ENCODE data around the gene NOX4. TPM values are rescaled to one million over a fixed set of nuclear protein-coding genes. Genes with fewer than 3 reads are reported as not detected.

Gene NOX4
- total RNA-seq, 3 donors from 2014 or later, result 5.1 to 19.7 (median 15.4) TPM

GRCh38 chr11:89504270-89504669 lies 13.1 kb upstream of the NOX4 start:
- no peak for TF ChIP-seq POLR2A (IDR thresholded peaks at IDR 0.05)
- Histone ChIP-seq H3K27ac (no peak overlapping the region), H3K4me3 (no peak overlapping the region), H3K9me3 (no peaks in the 10 kb centered on the region), H3K36me3 (no peaks in the 10 kb centered on the region), H3K4me1 (no peaks in the 10 kb centered on the region), H3K27me3 (no peaks in the 10 kb centered on the region)
- no peak for DNase-seq (ENCODE audit: low spot score in 2 of 2)
- intact Hi-C loops (cut with DNase I; ENCODE audit: low total_unique reads), result no loop called here

GRCh38 chr11:89503422-89503821 lies 12.2 kb upstream of the NOX4 start:
- H3K4me1 ChIP-seq, result no peaks in the 10 kb centered on the region
- intact Hi-C loops (cut with DNase I; ENCODE audit: low total_unique reads), result no loop called here

GRCh38 chr11:89502301-89502700 lies 11.1 kb upstream of the NOX4 start:
- Histone ChIP-seq H3K27ac (no peak overlapping the region), H3K27me3 (no peaks in the 10 kb centered on the region), H3K36me3 (no peaks in the 10 kb centered on the region), H3K4me1 (no peaks in the 10 kb centered on the region), H3K9me3 (no peaks in the 10 kb centered on the region), H3K4me3 (no peak overlapping the region)
- intact Hi-C loops (cut with DNase I; ENCODE audit: low total_unique reads), result no loop called here
- no peak for DNase-seq (ENCODE audit: low spot score in 2 of 2)
- TF ChIP-seq POLR2AphosphoS5 (IDR thresholded peaks at IDR 0.05) (no peak), POLR2A (IDR thresholded peaks at IDR 0.05) (no peak), CTCF (IDR thresholded peaks at IDR 0.05) (no peak)

More at GRCh38 chr11:89503422-89503821, 12.2 kb upstream of the NOX4 start:
- Histone ChIP-seq H3K4me3 (no peak overlapping the region), H3K27me3 (no peaks in the 10 kb centered on the region), H3K36me3 (no peaks in the 10 kb centered on the region), H3K9me3 (no peaks in the 10 kb centered on the region), H3K27ac (no peak overlapping the region)
- DNase-seq (ENCODE audit: low spot score in 2 of 2), result no peak
- TF ChIP-seq CTCF (IDR thresholded peaks at IDR 0.05), result no peak
- TF ChIP-seq POLR2AphosphoS5 (IDR thresholded peaks at IDR 0.05), result no peak
- no peak for TF ChIP-seq POLR2A (IDR thresholded peaks at IDR 0.05)

GRCh38 chr11:89500336-89500735 lies 9.2 kb upstream of the NOX4 start:
- intact Hi-C loops (cut with DNase I; ENCODE audit: low total_unique reads), result no loop called here
- Histone ChIP-seq H3K4me1 (no peaks in the 10 kb centered on the region), H3K36me3 (no peaks in the 10 kb centered on the region), H3K27ac (no peak overlapping the region), H3K9me3 (no peaks in the 10 kb centered on the region), H3K4me3 (no peak overlapping the region), H3K27me3 (no peaks in the 10 kb centered on the region)
- DNase-seq (ENCODE audit: low spot score in 2 of 2), result no peak
- TF ChIP-seq POLR2A (IDR thresholded peaks at IDR 0.05) (no peak), CTCF (IDR thresholded peaks at IDR 0.05) (no peak), POLR2AphosphoS5 (IDR thresholded peaks at IDR 0.05) (no peak)

GRCh38 chr11:89498845-89499448 lies 7.8 kb upstream of the NOX4 start:
- no peak for DNase-seq (ENCODE audit: low spot score in 2 of 2)
- no peak overlapping the region for H3K27ac ChIP-seq
- H3K27me3 ChIP-seq, result no peaks in the 10 kb centered on the region
- H3K4me1 ChIP-seq, result no peaks in the 10 kb centered on the region
- intact Hi-C loops (cut with DNase I; ENCODE audit: low total_unique reads), result no loop called here
- no peak for TF ChIP-seq POLR2AphosphoS5 (IDR thresholded peaks at IDR 0.05)
- no peak for TF ChIP-seq CTCF (IDR thresholded peaks at IDR 0.05)
- no peak for TF ChIP-seq POLR2A (IDR thresholded peaks at IDR 0.05)
- no peaks in the 10 kb centered on the region for H3K9me3 ChIP-seq
- H3K4me3 ChIP-seq, result no peak overlapping the region
- no peaks in the 10 kb centered on the region for H3K36me3 ChIP-seq

GRCh38 chr11:89495951-89496350 lies 4.8 kb upstream of the NOX4 start:
- no peaks in the 10 kb centered on the region for H3K9me3 ChIP-seq
- TF ChIP-seq POLR2AphosphoS5 (IDR thresholded peaks at IDR 0.05) (no peak), POLR2A (IDR thresholded peaks at IDR 0.05) (no peak), CTCF (IDR thresholded peaks at IDR 0.05) (no peak)
- H3K4me3 ChIP-seq, result no peak overlapping the region
- DNase-seq (ENCODE audit: low spot score in 2 of 2), result no peak
- intact Hi-C loops (cut with DNase I; ENCODE audit: low total_unique reads), result no loop called here
- no peaks in the 10 kb centered on the region for H3K36me3 ChIP-seq
- H3K27ac ChIP-seq, result no peak overlapping the region
- H3K27me3 ChIP-seq, result no peaks in the 10 kb centered on the region
- no peaks in the 10 kb centered on the region for H3K4me1 ChIP-seq
